ENCODE data around the gene SMIM45.

SMIM45 gene

DNA sequence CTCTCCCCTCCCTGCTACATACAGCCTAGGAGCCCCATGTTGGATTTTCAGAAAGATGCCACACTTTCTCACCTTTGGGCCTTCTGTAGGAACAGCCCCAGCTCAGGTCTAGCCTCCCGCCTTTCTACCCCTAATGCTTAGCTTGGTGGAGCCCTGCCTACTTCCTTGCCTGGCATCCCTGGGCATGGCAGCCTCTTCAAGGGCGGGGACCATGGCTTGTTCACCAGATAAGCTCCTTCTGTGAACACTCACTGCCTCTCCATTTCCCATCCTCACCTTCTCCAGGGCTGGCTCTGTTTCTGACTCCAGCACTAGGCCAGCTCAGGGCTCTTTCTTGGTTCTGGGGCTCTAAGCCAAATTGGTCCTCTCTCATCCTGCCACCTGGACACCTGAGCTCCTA, 18.7 kb downstream of the SMIM45 start:
- no peak for DNase-seq (ENCODE audit: low read depth)

DNA sequence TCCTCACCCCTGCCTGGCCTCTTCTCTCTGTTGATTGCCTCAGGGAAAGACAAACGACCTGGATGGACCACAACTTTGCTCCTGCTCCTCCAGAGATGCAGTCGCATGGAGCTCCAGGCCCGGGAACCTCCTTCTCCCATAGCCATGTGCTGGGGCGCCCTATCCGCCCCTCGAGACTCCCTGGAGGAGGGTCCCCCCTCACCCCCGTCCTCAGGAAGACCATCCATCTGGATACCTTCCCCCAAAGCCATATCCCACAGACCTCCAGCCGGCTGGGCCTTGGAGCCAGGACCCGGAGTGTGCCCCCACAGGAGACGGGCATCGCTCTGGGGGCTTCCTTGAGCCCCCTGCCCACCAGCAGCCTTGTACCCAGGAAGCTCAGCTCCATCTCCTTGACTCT, 19.5 kb downstream of the SMIM45 start:
- DNase-seq (ENCODE audit: low read depth): no peak

DNA sequence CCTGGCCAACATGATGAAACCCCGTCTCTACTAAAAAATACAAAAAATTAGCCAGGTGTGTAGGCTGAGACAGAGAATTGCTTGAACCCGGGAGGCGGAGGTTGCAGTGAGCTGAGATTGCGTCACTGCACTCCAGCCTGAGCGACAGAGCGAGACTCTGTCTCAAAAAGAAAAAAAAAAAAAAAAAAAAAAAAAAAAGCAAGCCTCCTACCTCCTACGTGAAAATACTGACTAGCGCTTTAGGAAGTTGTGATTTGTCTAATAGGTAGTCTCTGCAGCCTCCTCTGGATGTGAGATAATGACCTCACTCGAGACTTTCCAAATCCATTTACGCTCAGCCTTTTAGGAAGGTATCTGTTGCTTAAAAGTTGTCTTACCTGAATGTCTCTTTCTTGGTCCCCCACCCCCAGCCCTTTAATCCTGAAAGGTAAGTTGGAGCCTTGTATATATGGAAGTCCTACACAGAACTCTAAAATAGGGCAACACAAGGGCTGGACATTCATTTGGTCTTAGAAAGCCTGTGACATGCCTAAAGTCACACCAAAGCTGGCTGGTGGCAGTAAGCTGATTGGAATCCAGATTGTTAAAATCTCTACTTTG, 22.8 kb downstream of the SMIM45 start:
- no peak for DNase-seq (ENCODE audit: low read depth)

- no peak for DNase-seq (ENCODE audit: low read depth)
Observed at GRCh38 chr22:41975299-41976069, 23.5 kb downstream of the SMIM45 start.

DNA sequence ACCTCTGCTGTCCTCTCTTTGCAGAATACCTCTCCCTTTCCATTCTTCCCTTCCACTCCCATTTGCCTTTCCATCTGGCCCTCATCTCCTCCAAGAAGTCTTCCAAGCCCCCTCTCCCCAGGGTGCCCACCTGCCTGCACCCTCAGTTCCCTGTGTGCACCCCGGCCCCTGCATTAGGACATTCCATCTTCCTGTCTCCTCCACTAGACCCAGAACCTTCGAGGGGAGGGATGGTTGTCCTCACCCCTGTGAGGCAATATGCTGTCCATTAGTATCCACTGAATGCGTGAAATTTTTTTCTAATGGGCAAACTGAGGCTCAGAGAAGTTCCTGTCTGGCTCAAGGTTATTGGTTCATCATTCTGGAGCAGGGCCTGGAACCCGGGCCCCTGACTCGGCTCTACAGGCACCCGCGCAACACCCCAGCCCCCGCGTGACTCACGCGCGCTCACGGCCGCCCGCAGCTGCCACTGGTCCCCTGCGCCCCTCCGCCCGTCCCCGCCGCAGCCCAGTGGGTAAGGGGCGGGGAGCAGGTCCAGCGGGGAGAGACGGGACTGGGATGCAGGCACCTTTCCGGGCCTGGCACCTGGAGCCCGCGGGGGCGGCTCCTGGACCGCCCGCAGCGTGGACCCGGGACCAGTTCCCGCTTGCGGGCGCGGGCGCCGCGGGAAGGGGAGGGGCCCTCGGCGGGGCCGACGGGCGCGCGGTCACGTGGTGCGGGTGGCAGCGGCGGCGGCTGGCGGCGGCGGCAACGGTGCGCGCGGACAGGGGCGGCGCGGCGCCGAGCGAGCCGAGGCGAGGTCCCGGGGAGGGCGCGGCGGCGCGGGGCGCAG, 24.3 kb downstream of the SMIM45 start:
- no peak for DNase-seq (ENCODE audit: low read depth)

DNA sequence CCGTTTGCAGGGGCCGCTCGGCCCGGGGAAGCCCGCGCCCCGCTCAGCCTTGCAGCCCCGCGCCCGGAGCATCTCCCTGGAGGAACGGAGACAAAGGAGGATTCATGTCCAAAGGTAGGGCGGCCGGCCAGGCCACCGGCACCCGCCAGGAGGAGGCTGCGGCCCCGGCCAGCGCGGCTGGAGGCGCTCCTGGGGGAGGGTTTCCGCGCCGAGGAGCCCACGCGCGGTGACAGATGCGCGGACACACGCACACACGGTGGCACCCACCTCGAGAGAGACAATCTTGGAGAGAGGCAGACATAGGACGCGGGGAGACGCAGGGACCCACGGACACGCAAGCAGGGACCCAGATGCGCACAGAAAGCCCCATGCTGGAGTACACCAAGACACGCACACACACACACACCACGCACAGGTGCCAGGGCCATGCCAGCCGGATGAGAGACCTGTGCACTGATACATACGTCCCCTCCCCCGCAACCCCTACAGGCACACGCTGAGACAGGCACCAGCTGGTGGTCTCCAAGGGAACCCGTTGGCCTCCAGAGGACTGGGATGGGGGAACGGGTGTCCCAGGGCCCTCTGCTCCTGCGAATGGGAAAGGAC, 25.1 kb downstream of the SMIM45 start:
- no peak for DNase-seq (ENCODE audit: low read depth)

DNA sequence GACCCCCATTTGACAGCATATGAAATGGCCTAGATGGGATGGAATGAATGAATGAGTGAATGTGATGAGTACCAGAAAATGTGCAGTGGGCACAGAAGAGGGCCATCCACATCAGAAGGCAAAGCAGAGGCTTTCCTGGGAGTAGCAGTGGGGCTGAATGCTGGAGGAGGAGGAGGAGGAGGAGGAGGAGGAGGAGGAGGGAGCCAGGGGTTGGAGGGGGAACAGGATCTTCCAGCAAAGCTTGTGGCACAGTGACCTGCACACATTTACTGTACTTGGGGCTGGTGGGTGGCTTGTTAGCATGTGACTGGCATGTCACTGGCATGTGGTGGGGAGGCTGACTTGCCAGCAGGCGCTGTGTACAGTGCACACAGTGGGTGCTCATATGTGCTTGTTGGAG, 26.8 kb downstream of the SMIM45 start:
- DNase-seq (ENCODE audit: low read depth): no peak

DNA sequence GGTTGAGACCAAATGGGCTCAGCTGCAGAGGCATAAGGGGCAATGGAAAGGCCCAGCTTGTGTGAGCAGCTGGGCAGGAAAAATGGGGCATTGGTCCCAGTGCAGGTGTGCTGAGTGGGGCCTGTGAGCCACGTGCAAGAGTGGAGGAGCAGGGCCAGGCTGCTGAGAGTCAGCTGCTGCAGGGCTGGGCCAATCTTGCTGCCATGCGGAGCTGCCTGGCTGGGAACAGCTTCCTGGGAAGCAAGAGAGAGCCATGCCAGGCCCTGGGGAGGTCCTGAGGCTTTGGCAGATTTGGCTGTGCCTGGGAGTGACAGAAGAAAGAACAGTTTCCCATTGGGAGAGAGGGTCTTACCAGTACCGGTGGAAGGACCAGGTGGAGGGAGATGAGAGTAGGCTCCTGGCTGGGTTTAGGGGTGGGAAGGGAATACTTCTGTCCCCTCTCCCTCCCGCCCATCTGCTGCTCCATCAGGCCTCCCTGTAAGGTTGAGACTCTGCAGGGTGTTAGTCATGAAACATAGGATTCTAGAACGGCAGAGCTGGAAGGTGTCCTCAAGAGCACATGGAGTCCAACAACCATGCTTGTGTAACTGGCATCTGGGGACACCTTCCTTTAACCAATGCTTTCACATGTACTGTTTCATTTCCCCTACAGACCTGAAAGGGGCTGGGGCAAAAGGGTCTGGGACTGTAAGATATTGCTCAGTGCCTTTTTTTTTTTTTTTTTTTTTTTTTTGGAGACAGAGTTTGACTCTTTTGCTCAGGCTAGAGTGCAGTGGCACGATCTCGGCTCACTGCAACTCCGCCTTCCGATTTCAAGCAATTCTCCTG, 27.7 kb downstream of the SMIM45 start:
- no peak for DNase-seq (ENCODE audit: low read depth)

DNA sequence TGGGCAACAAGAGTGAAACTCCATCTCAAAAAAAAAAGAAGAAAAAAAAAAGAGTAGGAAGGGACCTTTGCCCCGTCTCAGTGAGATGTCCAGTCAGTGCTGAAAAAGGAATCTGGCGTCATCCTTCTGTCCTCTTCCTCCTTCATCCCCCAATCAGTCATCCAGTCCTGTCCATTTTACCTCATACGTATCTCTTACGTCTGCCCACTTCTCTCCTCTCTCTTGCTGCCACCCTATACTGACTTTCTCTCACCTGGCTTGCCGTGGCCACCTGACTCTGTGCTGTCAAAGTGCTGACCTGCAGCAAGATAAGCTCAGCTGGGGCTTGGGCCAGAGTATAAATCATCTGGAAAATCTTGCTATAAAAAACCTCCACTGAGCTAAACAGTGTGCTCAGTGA, 30.9 kb downstream of the SMIM45 start:
- DNase-seq (ENCODE audit: low read depth): no peak

GRCh38 chr22:41983513-41984405, 31.8 kb downstream of the SMIM45 start:
- DNase-seq (ENCODE audit: low read depth): no peak

DNA sequence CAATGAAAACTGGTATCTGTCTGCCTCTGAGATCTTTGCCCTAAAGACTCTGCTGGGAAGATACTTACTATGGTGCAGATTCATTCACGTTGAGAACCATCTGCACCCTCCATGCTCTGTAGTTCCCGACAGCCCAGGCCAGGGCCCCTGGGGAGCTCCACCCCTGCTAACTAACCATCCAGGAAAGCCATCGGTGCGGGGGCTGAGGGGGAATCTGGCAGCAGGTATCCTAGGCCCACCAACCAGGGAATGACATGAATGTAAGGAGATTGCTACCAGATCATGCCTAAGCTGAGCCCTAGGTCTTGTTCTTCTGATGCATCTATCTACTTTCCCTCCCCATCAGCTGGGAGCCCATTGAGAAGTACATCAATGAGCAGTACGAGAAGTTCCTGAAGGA, 35.3 kb downstream of the SMIM45 start:
- DNase-seq (ENCODE audit: low read depth): no peak

DNA sequence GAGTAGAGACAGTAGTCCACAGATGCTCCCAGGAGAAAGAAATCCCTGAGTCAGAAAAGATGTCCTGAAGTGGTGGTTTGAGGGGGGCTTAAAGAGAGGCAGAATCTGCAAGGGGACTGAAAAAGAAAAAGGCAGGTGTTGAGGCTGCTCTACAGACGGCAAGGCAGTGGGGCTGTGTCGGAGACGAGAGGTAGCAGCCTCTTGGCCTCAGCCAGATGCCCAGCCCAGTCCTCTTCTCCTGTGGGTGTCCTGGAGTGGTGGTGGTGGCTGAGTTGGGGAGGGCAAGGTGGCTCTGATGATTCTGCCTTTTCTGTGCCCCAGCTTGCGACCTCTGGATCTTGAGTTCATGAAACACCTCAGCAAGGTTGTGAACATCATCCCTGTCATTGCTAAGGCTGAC, 37.3 kb downstream of the SMIM45 start:
- DNase-seq (ENCODE audit: low read depth): no peak

DNA sequence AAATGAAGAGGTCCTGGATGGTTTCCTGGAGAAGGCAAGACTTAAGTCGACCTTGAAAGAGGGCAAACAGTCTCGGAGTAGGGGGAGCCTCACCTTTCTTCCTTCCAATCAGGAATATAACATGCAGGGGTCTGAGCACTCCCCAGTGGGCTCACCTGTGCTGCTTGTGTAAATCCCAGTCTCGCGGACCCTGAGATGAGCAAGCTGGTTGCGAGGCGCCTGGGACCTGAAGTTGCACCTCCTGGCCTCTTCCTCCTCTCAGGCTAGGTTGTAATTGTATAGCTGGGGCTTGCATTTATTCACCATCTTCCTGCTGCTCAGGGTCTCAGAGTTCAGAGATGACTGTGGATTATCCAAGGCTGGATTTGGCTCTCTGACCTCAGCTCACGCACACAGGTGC, 39.2 kb downstream of the SMIM45 start:
- no peak for DNase-seq (ENCODE audit: low read depth)

- no peak for DNase-seq (ENCODE audit: low read depth)
Observed at GRCh38 chr22:41992496-41992895, 40.5 kb downstream of the SMIM45 start.

GRCh38 chr22:41995211-41995610, 43.3 kb downstream of the SMIM45 start:
- no peak for DNase-seq (ENCODE audit: low read depth)

DNA sequence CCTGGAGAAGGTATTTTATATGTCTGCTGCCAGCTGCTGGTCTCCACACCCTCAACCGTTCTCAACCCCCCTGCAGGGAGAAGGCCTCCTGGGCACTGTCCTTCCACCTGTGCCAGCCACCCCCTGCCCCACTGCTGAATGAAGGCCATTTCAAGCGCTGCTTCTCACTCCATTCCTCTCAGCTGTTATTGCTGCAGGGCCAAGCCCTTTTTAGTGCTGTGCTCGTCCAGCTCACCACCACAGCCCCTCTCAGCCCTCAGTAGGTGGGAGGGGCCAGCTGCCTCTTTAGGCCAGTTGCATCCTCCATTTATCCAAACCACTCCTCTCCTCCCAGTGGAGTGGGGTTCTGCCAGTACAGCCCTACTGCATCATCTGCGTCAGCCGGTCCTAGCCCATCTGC, 44.9 kb downstream of the SMIM45 start:
- no peak for DNase-seq (ENCODE audit: low read depth)

DNA sequence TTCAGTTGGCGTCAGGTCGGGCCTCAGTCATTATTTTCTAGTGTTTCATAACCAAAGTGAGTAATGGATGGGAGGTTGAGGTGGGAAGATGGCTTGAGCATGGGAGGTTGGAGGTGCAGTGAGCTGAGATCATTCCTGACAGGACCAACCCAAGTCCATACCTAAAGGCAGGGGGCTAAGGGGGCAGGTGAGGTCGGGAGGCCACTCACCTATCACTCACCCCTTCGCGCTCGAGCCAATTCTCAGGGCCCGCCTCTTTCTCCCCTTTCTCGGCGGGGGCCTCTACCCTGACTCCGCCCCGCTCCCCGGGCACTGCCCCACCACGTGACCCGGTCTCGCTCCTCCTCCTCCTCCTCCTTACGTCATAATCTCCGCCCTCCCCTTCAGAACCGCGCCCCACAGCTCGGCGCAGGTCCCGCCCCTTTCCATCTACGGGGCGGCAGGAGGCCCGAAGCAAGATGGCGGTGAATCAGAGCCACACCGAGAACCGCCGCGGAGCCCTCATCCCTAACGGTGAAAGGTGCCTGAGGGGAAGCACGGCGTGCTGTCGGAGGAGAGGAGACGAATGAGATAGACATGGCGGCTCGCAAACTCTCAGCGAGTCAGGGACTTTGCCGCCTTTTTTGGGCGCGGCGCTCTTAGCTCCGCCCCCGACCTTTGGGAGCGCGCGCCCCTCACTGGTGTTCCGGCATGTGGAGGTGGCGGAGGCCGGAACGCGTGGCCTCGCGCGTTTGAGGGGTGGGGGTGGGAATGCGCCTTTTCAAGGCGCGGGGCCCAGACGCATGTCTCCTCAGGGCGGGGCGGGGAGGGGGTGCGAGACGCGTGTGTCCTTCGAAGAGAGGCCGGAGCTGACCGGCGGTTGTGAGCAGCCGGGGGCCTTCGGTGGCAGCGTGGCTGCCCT, 46.7 kb downstream of the SMIM45 start, which contains the start of gene WBP2NL:
Gene WBP2NL, plus strand, starts transcription at position 428 of the 901 bp plus-strand sequence. Its CDS starts 31 bp downstream, at position 459.
- peak; percentile 74 for DNase-seq (ENCODE audit: low read depth)

DNA sequence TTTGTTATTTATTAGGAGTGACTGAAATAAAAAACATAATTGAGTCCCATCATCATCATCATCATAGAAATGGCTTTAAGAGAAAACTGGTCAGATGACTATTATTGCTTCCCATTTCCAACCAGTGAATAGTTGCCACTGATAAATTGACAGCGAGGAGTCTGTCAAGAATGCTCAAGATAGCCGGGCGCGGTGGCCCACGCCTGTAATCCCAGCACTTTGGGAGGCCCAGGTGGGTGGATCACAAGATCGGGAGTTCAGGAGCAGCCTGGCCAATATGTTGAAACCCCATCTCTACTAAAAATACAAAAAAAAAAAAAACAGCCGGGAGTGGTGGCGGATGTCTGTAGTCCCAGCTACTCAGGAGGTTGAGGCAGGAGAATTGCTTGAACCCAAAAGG, 48.5 kb downstream of the SMIM45 start:
- DNase-seq (ENCODE audit: low read depth): no peak

- no peak for DNase-seq (ENCODE audit: low read depth)
Observed at GRCh38 chr22:42001121-42001520, 49.2 kb downstream of the SMIM45 start.

DNA sequence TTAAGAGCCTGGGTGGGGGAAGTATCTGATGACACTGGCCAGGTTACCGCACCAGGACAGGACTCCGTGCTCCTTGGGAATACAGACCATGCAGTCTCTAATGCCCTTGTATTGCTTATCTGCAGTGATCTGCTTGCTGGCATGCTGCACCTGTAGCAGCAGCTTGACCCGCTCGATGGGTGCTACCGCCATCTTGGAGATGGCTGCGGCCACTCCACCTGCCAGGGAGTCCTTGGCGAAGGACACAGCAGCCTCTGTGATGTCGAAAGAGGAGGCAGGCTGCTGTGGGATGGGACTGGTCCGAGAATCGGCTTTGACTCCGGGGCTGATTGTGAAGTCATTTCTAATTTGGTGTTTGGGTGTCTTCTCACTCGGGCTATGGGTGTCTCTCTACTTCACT, 49.8 kb downstream of the SMIM45 start:
- no peak for DNase-seq (ENCODE audit: low read depth)
